NCI-H1092 (cell line): ENCODE data around the gene PLOD3.

Experiments
- DNase-seq: peaks from one replicate; lab custom pipeline; 2025; lab: John Stamatoyannopoulos, UW

PLOD3 gene

DNA sequence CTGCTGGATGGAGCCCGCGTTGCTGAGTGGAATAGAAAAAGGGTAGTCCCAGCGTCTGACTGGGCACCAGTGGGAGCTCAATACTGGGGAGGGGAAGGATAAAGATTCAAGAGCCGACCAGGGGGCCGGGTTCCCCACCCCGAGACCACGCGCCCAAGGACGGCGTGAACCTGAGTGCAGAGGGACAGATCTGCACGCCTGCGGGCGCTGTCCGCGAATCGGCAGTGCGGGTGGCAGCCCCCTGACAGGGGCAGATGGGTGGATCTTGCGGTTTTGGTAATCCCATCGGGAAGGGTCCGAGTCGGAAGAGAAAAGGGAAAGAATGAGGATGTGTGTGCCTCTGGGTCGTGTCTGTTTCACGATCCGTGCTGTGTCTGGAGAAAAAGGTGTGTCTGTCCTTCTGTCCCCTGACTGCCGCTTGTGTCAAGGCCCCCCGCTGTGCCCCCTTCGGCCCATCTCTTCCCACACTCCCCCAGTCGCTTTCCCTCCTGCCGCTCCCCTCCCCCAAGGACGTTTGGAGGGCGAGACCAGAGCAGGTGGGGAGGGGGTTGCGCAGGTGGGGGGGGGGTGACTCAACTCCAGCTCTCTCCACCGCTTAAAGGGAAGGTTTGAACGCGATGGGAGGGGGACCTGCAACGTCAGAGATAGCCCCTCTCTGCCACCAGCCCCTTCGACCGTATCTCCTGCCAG lies 51.3 kb downstream of the PLOD3 start:
- DNase-seq = no peak

DNA sequence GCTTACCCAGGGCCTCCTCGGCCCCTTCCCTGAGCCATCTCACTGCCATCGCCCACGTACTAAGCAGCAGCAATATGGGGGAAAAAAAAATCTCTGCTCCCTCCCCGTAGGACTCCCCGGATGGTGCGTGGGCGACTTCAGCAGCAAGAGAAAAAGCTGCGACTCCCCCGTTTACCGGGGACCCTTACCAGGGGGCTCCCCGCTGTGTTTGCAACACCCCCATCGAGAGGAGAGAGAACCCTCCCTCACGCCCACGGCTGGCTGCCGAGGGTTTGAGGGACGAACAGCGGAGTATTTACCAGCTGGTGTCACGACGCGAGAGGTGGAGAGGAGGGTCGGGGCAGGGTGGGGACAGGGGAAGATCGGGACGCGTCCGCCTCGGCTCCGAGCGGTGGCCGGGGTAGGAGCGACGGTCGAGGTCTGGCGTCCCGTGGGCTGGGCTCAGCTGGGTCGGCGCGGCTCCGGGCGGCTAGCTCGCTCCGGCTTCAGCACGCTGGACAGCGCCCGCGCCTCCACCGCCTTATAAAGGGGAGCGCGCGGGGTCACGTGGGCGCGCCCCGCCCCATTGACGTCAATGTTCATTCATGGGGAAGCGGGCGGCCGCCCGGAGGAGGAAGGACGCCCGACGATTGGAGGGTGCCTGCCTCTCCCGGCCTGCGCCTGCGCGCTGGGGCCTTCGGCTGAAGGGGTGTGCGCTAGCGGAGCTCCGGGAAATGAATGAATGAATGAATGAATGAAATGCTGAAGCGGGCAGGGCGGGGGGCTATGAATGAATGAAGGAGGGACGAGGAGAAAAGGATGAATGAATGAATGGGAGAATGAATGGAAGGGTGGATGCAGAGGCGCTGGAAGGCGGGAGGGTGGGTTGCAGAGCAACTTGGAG lies 52.1 kb downstream of the PLOD3 start, which contains the start of gene VGF:
Gene VGF (minus strand): TSS at position 495 of the 883 bp plus-strand sequence. CDS start 726 bp downstream, outside the sequence.
- peak; percentile 94 for DNase-seq

- DNase-seq = no peak
Observed at GRCh38 chr7:101164071-101164840, 53.1 kb downstream of the PLOD3 start.

DNA sequence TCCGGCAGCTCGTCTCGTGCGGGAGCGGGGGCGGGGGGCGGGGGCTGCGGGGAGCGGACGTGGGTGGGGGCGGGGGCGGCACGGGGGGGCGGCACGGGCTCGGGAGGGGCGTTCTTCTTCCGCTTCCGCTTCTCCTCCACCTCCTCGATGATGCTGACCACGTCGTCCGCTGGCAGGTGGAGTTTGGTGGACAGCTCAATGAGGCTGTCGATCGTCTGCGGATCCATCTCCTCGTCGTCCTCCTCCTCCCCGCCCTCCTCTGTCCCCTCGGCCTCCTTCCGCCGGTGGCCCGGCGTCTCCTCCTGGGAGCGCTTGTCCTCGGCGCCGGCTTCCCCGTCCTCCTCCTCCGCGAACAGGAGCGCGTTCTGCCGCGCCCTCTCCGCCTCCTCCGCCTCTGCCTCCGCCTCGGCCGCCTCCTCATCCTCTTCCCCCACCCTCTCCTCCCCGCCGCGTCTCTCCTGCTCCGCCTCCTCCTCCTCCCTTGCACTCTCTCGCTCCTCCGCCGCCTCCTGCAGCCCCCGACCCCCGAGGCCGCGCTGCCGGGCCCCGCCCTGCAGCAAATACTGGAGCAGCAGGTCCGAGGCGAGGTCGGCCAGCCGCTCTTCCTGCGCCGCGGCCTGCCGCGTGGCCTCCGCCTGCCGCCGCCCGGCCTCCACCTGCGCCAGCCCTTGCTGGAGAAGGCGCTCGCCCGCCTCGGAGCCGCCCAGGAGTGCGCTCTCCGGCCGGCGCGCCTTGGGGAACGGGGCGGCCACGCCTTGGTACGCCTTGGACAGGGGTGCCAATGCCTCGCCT lies 53.9 kb downstream of the PLOD3 start:
- DNase-seq = peak; percentile 60

DNA sequence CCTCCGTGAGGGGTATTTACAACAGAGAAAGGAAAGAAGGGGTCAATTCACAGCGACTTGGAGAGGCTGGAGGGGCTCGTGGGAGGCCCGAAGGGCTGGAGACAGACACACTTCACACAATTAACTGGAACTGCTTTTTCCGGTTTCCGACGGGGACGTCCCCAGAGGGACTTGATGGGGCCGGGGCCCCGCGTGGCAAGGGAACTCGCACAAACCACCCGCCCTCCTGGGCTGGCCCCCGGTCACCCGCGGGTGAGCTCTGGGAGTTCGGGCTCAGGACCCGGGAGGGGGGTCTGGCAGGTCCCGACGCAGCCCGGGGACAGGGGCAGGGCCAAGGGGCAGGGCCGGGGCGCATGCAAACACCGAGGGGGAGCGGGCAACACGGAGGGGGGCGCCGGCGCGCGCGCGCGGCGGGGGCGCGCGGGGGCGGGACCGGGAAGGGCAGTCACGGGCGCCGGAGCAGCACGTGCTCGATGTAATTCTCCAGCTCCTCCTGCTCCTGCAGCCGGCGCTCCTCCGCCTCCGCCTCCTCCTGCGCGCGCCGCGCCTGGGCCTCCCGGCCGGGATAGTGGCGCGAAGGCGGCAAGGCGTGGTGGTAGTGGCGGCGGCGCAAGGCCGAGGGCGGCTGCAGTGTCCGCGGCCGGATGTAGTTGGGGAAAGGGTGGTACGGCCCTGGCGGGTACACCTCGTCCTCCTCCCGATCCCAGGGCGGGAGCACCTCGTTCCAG lies 54.7 kb downstream of the PLOD3 start:
- peak; percentile 61 for DNase-seq

DNA sequence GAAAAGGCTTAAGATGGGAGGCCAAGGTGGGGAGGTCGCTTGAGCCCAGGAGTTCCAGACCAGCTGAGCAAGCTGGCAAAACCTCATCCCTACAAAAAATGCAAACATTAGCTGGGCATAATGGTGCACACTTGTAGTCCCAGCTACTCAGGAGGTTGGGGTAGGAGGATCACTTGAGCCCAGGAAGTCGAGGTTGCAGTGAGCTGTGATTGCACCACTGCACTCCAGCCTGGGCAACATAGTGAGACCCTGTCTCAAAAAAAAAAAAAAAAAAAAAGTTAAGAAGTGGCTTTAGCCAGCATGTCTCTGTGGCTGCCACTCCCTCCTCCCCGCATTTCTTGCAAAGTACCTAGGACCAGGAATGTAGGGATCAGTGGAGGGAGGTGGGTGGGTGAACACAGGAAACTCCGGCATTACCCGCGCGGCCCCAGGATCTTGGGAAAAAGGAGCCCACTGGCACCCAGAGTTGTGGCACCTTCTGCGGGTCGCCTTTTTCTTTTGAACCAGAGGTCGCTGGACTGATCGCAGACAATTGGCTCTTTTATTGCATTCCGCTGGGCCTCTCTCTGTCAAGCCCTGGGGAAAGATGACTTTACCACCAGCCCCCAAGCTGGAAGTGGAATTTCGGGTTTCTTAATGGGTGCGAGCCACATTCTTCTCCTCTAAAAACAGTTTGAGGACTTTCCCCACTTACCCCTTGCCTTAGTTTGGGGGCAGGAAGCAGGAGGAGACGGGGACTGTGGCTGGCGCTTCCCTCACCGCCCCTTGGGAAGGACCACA lies 55.5 kb downstream of the PLOD3 start:
- DNase-seq = no peak

GRCh38 chr7:101160910-101161309 lies 56.5 kb downstream of the PLOD3 start:
- DNase-seq = no peak

- no peak for DNase-seq
Observed at GRCh38 chr7:101159696-101160674, 57.4 kb downstream of the PLOD3 start.

DNA sequence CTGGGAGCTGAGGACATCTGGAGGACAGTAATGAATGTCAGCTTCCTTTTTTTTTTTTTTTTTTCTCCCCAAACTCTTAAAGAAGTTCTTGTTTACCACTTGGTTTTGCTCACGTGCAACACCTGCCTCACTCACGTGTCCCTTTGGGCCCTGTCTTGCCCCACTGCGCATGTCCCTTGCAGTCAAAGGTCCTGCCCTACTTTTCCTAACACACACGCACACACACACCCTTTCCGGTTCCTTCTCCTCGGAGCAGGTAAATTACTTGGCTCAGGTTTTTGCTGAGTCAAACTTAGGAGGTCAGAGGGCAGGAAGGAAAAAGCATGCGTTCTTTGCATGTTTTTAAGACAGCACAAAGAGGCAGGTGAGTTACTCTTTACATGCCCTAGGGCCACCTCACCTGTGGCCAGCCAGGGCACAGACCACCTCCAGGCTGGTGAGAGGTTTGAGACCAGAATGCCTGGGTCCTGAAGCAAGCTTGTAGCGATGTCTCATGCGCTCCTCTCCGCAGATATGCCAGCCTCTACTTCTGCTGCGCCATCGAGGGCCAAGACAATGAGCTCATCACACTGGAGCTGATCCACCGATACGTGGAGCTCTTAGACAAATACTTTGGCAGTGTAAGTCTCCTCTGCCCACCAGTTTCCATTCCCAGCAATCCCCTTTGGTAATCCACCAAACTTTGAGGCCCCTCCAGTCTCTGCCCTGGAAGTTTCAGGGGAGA lies 60.4 kb downstream of the PLOD3 start:
- DNase-seq = no peak

GRCh38 chr7:101156277-101156676 lies 61.1 kb downstream of the PLOD3 start:
- no peak for DNase-seq
